MM.1S (cell line): ENCODE results near the gene OR2F1.

Experiments
- DNase-seq: peaks from one replicate; pipeline ENCODE4 v3.0.0-alpha.2; 2015
- H2AFZ ChIP-seq: fragments of 300-600 bp; sonication (generic); 2 replicates; pipeline ENCODE4 v1.6.0; 2016; ENCODE audit warnings: antibody characterized with exemption, low read length
- H3F3A ChIP-seq: fragments of 300-600 bp; sonication (generic); 2 replicates; pipeline ENCODE4 v1.6.1; 2016; ENCODE audit warnings: mild to moderate bottlenecking, antibody characterized with exemption, low read length, moderate library complexity, mixed read lengths; ENCODE audit not compliant: insufficient read depth
- H3K27ac ChIP-seq: fragments of 300-600 bp; sonication (generic); 2 replicates; pipeline ENCODE4 v1.5.1; 2016; ENCODE audit warnings: mild to moderate bottlenecking, low read length
- H3K27me3 ChIP-seq: fragments of 300-600 bp; sonication (generic); replicated peaks from 2 replicates; pipeline ENCODE4 v1.6.0; 2016; ENCODE audit warnings: low read length; ENCODE audit not compliant: insufficient read depth
- H3K36me3 ChIP-seq: fragments of 300-600 bp; sonication (generic); replicated peaks from 2 replicates; pipeline ENCODE4 v1.6.1; 2016; ENCODE audit warnings: mild to moderate bottlenecking, low read length, mixed read lengths; ENCODE audit not compliant: insufficient read depth
- H3K4me1 ChIP-seq: fragments of 300-600 bp; sonication (generic); 2 replicates; pipeline ENCODE4 v1.6.1; 2016; ENCODE audit warnings: low read length, mixed read lengths
- H3K4me2 ChIP-seq: fragments of 300-600 bp; sonication (generic); 2 replicates; pipeline ENCODE4 v1.6.0; 2016; ENCODE audit warnings: low read depth, low read length
- H3K4me3 ChIP-seq: fragments of 300-600 bp; sonication (generic); 2 replicates; pipeline ENCODE4 v1.5.1; 2016; ENCODE audit warnings: low read length, mixed read lengths
- H3K79me2 ChIP-seq: fragments of 300-600 bp; sonication (generic); 2 replicates; pipeline ENCODE4 v1.6.1; 2016; ENCODE audit warnings: mixed run types, low read length, mixed read lengths
- H3K9ac ChIP-seq: fragments of 300-600 bp; sonication (generic); 2 replicates; pipeline ENCODE4 v1.6.1; 2016; ENCODE audit warnings: low read length, mixed read lengths
- H3K9me2 ChIP-seq: fragments of 300-600 bp; sonication (generic); replicated peaks from 2 replicates; pipeline ENCODE4 v1.6.1; 2016; ENCODE audit warnings: mild to moderate bottlenecking, low read length, mixed read lengths; ENCODE audit not compliant: insufficient read depth
- H3K9me3 ChIP-seq: fragments of 300-600 bp; sonication (generic); replicated peaks from 2 replicates; pipeline ENCODE4 v1.6.1; 2016; ENCODE audit warnings: mild to moderate bottlenecking, low read length, mixed read lengths; ENCODE audit not compliant: insufficient read depth
- H4K20me1 ChIP-seq: fragments of 300-600 bp; sonication (generic); 2 replicates; pipeline ENCODE4 v1.6.1; 2016; ENCODE audit warnings: mild to moderate bottlenecking, low read length, moderate library complexity, mixed read lengths; ENCODE audit not compliant: insufficient read depth
- EZH2 ChIP-seq: fragments of 300-600 bp; sonication (generic); optimal IDR thresholded peaks from 2 replicates; pipeline ENCODE3; 2017; ENCODE audit warnings: low read depth, mild to moderate bottlenecking, antibody characterized with exemption, low read length, mixed read lengths
- EZH2phosphoT487 ChIP-seq: fragments of 300-600 bp; sonication (generic); IDR thresholded peaks from 2 replicates; pipeline ENCODE4 v1.6.1; 2018; ENCODE audit warnings: antibody characterized with exemption, low read length
- TF ChIP-seq, protein P1 (sequence below): fragments of 300-600 bp; sonication (generic); IDR thresholded peaks from 2 replicates; pipeline ENCODE4 v1.5.1; 2016; ENCODE audit warnings: antibody characterized with exemption, low read length, mixed read lengths

OR2F1 gene, protein sequence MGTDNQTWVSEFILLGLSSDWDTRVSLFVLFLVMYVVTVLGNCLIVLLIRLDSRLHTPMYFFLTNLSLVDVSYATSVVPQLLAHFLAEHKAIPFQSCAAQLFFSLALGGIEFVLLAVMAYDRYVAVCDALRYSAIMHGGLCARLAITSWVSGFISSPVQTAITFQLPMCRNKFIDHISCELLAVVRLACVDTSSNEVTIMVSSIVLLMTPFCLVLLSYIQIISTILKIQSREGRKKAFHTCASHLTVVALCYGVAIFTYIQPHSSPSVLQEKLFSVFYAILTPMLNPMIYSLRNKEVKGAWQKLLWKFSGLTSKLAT

DNA sequence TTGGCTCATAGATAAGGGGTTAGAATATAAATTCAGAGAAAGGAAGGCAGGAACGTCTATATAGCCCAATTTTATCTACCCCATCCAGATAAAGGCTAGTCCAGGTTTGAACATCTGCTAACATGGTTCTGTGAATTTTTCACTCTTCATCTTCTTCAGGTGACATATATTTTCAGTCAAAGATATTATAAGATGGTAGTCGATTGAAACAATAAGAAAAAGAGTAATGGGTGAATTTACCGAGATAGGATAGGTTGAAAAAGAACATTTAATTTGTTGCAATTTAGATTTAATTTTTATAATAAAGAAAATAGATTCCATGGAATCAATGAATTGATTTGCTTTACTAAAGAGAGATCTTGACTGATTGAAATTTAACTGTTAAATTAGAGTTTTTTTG is at the start of gene OR2F1:
Gene OR2F1, plus strand, starts transcription at position 301 of the 400 bp plus-strand sequence. CDS start 5,127 bp downstream, outside the sequence.
- TF ChIP-seq EZH2phosphoT487 (no peak), EZH2 (no peak)
- TF ChIP-seq, protein P1, sequence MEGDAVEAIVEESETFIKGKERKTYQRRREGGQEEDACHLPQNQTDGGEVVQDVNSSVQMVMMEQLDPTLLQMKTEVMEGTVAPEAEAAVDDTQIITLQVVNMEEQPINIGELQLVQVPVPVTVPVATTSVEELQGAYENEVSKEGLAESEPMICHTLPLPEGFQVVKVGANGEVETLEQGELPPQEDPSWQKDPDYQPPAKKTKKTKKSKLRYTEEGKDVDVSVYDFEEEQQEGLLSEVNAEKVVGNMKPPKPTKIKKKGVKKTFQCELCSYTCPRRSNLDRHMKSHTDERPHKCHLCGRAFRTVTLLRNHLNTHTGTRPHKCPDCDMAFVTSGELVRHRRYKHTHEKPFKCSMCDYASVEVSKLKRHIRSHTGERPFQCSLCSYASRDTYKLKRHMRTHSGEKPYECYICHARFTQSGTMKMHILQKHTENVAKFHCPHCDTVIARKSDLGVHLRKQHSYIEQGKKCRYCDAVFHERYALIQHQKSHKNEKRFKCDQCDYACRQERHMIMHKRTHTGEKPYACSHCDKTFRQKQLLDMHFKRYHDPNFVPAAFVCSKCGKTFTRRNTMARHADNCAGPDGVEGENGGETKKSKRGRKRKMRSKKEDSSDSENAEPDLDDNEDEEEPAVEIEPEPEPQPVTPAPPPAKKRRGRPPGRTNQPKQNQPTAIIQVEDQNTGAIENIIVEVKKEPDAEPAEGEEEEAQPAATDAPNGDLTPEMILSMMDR: no peak
- H3K9ac ChIP-seq: no peak within 1 kb of the TSS
- no peaks in the 10 kb centered on the region for H3K9me3 ChIP-seq
- H2AFZ ChIP-seq: no peak within 1 kb of the TSS
- no peak within 1 kb of the TSS for H3K27ac ChIP-seq
- no peak within 1 kb of the TSS for H3K4me2 ChIP-seq
- H3K9me2 ChIP-seq: no peaks in the 10 kb centered on the region
- no peaks in the 10 kb centered on the region for H3F3A ChIP-seq
- H3K36me3 ChIP-seq: no peaks in the 10 kb centered on the region
- H4K20me1 ChIP-seq: no peaks in the 10 kb centered on the region
- H3K27me3 ChIP-seq: no peaks in the 10 kb centered on the region
- H3K79me2 ChIP-seq: no peaks in the 10 kb centered on the region
- DNase-seq: no peak
- no peaks in the 10 kb centered on the region for H3K4me1 ChIP-seq
- H3K4me3 ChIP-seq: no peak within 1 kb of the TSS

DNA sequence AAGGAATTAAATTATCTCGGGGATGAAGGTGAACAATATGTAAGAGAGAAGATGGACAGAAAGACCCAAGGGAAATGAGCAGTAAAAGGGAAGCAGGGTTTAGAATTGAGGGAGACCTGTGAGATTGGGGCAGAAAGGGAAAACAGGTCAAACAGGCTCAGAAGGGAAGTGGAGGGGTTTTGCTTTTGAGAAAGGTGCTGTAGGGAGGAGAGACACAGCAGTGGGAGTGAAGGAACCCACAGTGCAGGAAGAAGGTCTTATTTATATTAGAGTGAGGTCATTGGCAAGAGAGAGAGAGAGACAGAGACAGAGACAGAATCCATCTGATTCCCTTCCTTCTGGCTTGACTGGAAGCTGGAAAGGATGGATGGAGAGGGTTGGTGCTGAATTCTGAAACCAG is 49.1 kb upstream of the OR2F1 start:
- Histone ChIP-seq H3K79me2 (peaks cover 10% of the 10 kb centered on the region), H3K9ac (no peak overlapping the region), H3F3A (peaks cover 9% of the 10 kb centered on the region; the same call in 1 of the 2 replicates), H3K36me3 (no peaks in the 10 kb centered on the region), H2AFZ (no peak overlapping the region), H3K9me3 (no peaks in the 10 kb centered on the region), H3K4me2 (no peak overlapping the region), H3K27ac (no peak overlapping the region), H4K20me1 (no peaks in the 10 kb centered on the region), H3K27me3 (no peaks in the 10 kb centered on the region), H3K4me3 (no peak overlapping the region), H3K4me1 (peaks cover 6% of the 10 kb centered on the region; the same call in 1 of the 2 replicates), H3K9me2 (no peaks in the 10 kb centered on the region)
- TF ChIP-seq EZH2: no peak
- TF ChIP-seq, protein P1: no peak
- no peak for DNase-seq

DNA sequence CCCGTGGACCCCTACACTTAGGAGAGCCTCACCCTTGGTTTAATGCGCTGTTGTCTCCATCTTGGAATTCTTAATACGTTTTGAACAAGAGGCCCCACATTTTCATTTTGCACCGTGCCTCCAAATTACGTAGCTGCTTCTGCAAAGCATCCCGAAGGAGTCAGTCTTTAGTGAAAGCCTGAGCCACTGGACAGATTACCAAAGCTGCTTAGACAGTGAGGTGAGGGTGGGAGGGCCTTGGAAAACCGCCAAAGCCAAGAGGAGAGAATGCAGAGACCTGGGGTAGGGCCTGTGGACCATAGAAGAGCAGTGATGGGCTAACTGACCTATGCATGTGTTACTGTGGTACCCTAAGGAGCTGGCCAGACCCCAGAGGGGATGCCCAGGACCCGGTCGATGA is 48.5 kb upstream of the OR2F1 start:
- H3K9ac ChIP-seq: no peak overlapping the region
- no peaks in the 10 kb centered on the region for H3K9me3 ChIP-seq
- peaks cover 3% of the 10 kb centered on the region for H3K79me2 ChIP-seq
- TF ChIP-seq, protein P1: no peak
- TF ChIP-seq EZH2 (no peak), EZH2phosphoT487 (no peak)
- H3K9me2 ChIP-seq: no peaks in the 10 kb centered on the region
- H3K4me3 ChIP-seq: no peak overlapping the region
- no peak overlapping the region for H3K27ac ChIP-seq
- no peak for DNase-seq
- H4K20me1 ChIP-seq: no peaks in the 10 kb centered on the region
- H3K4me2 ChIP-seq: no peak overlapping the region
- peaks cover 7% of the 10 kb centered on the region; the same call in 1 of the 2 replicates for H3F3A ChIP-seq
- no peaks in the 10 kb centered on the region for H3K27me3 ChIP-seq
- H2AFZ ChIP-seq: no peak overlapping the region
- H3K4me1 ChIP-seq: 0 out of 2 replicates have a peak, but pooled peaks cover under 1% of the 10 kb centered on the region
- no peaks in the 10 kb centered on the region for H3K36me3 ChIP-seq
